Ishikawa (cell line): ENCODE data around the gene CHTF18.
A peak's percentile ranks its signal among the peaks of the same experiment; 100 is the strongest.

Source experiments
- CEBPB ChIP-seq: IDR thresholded peaks from 2 replicates; pipeline ENCODE4 v1.6.1; 2012
- CREB1 ChIP-seq: IDR thresholded peaks from 2 replicates; pipeline ENCODE4 v1.6.1; 2012; ENCODE audit warnings: low read depth
- EGR1 ChIP-seq: IDR thresholded peaks from 2 replicates; pipeline ENCODE4 v1.6.1; 2012
- EP300 ChIP-seq: IDR thresholded peaks from 2 replicates; pipeline ENCODE4 v1.6.1; 2012; ENCODE audit warnings: borderline replicate concordance
- FOXM1 ChIP-seq: IDR thresholded peaks from 2 replicates; pipeline ENCODE4 v1.6.1; 2012; ENCODE audit warnings: low read depth, borderline replicate concordance
- MAX ChIP-seq: IDR thresholded peaks from 2 replicates; pipeline ENCODE4 v1.6.1; 2012
- NFIC ChIP-seq: IDR thresholded peaks from 2 replicates; pipeline ENCODE4 v1.6.1; 2012
- RAD21 ChIP-seq: IDR thresholded peaks from 2 replicates; pipeline ENCODE4 v1.6.1; 2012; ENCODE audit warnings: low read depth
- REST ChIP-seq: IDR thresholded peaks from 2 replicates; pipeline ENCODE4 v1.6.1; 2012; ENCODE audit warnings: low read depth, mild to moderate bottlenecking
- TAF1 ChIP-seq: IDR thresholded peaks from 2 replicates; pipeline ENCODE4 v1.6.1; 2012; ENCODE audit warnings: low read depth, mild to moderate bottlenecking
- TCF12 ChIP-seq: IDR thresholded peaks from 2 replicates; pipeline ENCODE4 v1.6.1; 2012; ENCODE audit warnings: low read depth
- TEAD4 ChIP-seq: IDR thresholded peaks from 2 replicates; pipeline ENCODE4 v1.6.1; 2012
- USF1 ChIP-seq: IDR thresholded peaks from 2 replicates; pipeline ENCODE4 v1.6.1; 2012
- YY1 ChIP-seq: IDR thresholded peaks from 2 replicates; pipeline ENCODE4 v1.6.1; 2012; ENCODE audit warnings: low read depth
- ZBTB7A ChIP-seq: IDR thresholded peaks from 2 replicates; pipeline ENCODE4 v1.6.1; 2012; ENCODE audit warnings: low read depth

The CHTF18 gene

GRCh38 chr16:793414-793813 is 5.0 kb downstream of the CHTF18 start:
- TF ChIP-seq TEAD4 (no peak), CEBPB (no peak), YY1 (no peak), REST (no peak), TCF12 (no peak), EGR1 (no peak), USF1 (no peak), FOXM1 (no peak), NFIC (no peak), EP300 (no peak), MAX (no peak)

- TF ChIP-seq ZBTB7A: 0 out of 2 replicates have a peak, but pooled peaks have one; percentile 37
- no peak for TF ChIP-seq FOXM1
Observed at GRCh38 chr16:794091-794822, 5.8 kb downstream of the CHTF18 start.

GRCh38 chr16:794853-795466 is 6.5 kb downstream of the CHTF18 start:
- TF ChIP-seq ZBTB7A (peak; percentile 79), MAX (no peak), RAD21 (no peak)

GRCh38 chr16:795580-796229 is 7.3 kb downstream of the CHTF18 start:
- no peak for TF ChIP-seq CEBPB
- TF ChIP-seq EGR1: no peak
- TF ChIP-seq EP300: peak; percentile 60; the same call in 1 of the 2 replicates
- no peak for TF ChIP-seq YY1
- peak; percentile 73 for TF ChIP-seq USF1
- no peak; the same call in 1 of the 2 replicates for TF ChIP-seq RAD21
- TF ChIP-seq TEAD4: peak; percentile 71
- TF ChIP-seq TCF12: peak; percentile 91; the same call in 1 of the 2 replicates
- peak; percentile 88 for TF ChIP-seq MAX
- TF ChIP-seq ZBTB7A: 0 out of 2 replicates have a peak, but pooled peaks have one; percentile 5
- no peak for TF ChIP-seq CREB1
- TF ChIP-seq REST: no peak
- TF ChIP-seq NFIC: peak; percentile 93
- no peak for TF ChIP-seq TAF1
- no peak for TF ChIP-seq FOXM1

GRCh38 chr16:796296-797119 is 8.1 kb downstream of the CHTF18 start:
- TF ChIP-seq USF1 (no peak), FOXM1 (no peak), TAF1 (no peak), YY1 (no peak), MAX (no peak), EGR1 (no peak), NFIC (no peak), ZBTB7A (no peak), TEAD4 (no peak), CREB1 (no peak), REST (no peak), EP300 (no peak), TCF12 (no peak), CEBPB (no peak), RAD21 (no peak)
